NCI-H1417 treated with DMSO at 0.1 percent for 48 hours (cell line): ENCODE data around the gene AK6.
"Not testable (repeated sequence)": the region's sequence is repeated elsewhere in the genome, so short reads cannot be mapped to it uniquely, and the experiment has no call there.

Source experiments
- DNase-seq: peaks from one replicate; lab custom pipeline; 2025; lab: John Stamatoyannopoulos, UW

Gene AK6

DNA sequence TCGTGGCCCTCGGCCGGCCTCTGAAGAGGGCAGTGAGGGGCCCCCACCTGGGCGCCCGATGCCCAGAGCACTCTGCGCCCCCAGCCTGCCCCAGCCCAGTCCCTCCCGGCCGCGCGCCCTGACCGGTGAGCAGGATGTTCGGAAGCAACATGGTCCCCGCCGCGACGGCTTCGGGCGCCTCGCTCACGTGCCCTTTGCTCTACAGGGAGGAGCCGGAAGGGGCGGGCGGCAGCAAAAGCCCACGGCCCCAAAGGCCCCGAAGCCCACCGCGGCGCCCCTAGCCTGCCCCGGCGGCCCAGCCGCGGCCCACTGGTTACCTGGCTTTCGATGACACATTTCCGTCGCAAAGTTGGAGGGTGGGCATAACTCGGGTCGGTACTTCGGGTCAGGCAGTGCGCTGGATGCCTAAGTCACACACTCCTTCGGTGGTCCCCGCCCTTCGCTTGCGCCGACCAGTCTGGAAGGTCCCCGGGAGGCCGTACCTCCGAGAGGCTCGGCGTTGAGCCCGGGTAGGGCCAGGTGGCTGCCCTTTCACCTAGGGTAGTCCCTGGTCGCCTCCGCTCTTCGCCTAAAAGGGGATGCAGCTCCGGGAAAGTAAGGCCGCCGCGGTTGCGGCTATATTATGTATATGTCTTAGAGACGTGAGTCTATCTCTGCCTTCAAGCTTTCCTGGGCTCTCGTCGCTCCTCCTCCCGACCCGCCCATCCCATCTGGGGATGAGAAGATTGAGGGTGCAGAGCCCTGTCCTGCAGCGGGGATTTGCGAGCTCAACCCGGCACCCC is at the start of gene AK6, which contains the start of the genes RAD17 and TAF9:
Gene AK6, minus strand, starts transcription at position 181 of the 782 bp plus-strand sequence. Its CDS starts 30 bp downstream, at position 151.
Gene RAD17, plus strand, starts transcription at position 479 of the 782 bp plus-strand sequence. CDS start 2,391 bp downstream, outside the sequence.
Gene TAF9, minus strand, starts transcription at position 181 of the 782 bp plus-strand sequence. CDS start 3,783 bp downstream, outside the sequence.
- DNase-seq: peak; percentile 30

- DNase-seq: no peak
These were observed 49.2 kb upstream of the AK6 start for GRCh38 chr5:69418554-69418953.

DNA sequence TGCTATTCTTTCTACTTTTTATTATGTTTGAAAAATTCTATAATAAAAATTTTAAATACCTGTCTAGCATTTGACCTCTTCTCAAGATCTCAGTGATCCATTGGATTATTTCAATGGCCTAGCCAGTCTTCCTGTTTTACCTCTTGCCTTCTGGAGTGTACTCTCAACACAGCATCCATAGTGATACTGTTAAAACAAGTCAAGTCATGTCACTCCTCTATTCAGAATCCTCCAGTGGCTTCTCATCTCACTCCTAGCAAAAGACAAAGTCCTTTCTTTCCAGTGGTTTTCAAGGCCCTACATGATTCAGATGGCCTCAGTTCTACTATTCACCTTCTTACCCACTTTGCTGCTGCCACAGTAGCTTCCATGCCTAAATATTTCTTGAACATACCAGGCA is 47.4 kb upstream of the AK6 start:
- no peak for DNase-seq

DNA sequence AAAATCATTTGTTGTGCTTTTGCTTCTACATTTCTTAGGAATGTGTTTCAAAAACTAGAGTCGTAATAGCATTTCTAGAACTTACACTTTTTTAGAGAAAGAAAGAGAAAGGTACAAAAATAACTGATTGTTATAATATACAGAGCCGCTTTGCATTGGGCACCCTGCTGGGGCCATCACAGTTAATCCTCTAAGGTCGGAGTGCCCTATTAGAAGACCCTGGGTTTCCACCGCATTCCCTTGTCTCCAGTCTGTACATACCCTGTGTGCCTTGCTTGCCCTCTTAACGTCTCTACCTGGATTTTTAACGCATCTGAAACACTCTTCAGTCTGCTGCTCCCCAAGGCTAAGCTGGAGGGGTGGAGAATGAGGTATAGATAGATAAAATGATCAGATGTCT is 46.9 kb upstream of the AK6 start:
- DNase-seq: no peak

GRCh38 chr5:69415584-69415958 is 46.3 kb upstream of the AK6 start:
- DNase-seq: no peak

DNA sequence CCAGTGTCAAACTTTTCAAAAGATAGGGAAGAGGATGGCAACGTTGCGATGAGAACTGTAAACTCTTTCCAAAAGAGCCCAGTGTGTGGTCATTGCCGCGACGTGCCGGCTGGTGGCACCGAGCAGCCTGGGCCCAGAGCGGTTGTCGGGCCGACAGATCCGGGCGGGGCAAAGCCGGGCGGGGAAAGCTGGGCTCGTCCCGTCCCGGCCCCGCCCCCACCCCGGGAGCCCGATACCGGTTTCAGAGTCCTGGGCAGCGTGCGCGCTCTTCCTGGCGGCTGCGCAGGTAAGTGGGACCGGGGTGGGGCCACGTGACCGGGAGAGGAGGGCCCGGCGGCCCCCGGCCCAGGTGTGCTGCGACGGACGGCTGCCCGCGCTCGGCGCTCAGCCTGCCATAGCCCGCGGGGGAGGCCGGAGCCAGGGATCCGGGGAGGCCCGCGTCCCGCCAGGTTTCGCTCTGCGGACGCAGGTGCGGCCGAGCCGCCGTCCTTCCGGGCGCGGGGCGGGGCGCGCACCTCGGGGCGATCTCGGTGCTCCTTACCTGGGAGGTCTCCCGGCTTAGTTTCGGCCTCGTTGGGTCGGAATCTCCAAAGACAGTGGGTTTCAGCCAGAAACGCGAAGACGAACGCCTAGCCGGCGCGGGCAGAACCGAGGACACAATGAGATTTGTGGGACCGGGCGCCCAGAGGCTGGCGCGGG is 45.7 kb upstream of the AK6 start, which contains the start of gene MARVELD2:
Gene MARVELD2, plus strand, starts transcription at position 232 of the 699 bp plus-strand sequence. CDS start 4,270 bp downstream, outside the sequence.
- DNase-seq: no peak

- no peak for DNase-seq
These were observed 35.5 kb upstream of the AK6 start for GRCh38 chr5:69404659-69405330.

DNA sequence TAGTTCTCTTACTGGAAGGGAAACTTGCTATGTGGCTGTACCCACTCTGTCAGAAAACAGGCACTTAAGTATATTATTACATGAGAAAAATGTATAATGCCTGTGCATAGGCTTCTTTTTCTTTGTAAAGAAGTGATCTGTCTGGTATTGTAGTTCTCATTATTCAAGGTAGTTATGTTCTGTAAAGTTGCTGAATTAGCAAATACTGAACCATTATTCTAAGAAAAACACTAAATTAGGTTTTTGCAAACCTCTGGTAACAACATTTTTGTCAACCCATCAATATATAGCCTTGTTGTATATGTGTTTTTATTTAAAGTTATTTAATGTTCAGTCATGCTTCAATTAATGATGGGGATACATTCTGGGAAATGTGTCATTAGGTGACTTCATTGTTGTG is 9.1 kb upstream of the AK6 start:
- DNase-seq: no peak

- DNase-seq: no peak
These were observed 5.7 kb upstream of the AK6 start for GRCh38 chr5:69374911-69375446.

DNA sequence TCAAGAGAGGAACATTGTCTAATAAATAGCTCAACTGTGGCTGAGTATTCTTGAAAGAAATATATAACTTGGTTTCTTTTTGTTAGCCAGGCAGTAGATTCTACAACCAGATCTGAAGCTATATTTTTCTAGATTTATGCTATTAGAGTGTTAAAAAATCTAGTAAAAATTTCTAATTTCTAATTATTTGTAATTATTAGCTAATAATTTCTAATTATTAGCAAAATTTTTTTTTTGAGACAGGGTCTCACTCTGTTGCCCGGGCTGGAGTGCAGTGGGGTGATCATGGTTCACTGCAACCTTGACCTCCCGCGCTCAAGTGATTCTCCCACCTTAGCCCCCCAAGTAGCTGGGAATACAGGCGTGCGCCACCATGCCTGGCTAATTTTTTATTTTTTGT is 3.1 kb upstream of the AK6 start:
- DNase-seq: no peak

- DNase-seq: not testable (repeated sequence)
These were observed 1.0 kb upstream of the AK6 start for GRCh38 chr5:69370335-69370734.

GRCh38 chr5:69368458-69369339 is 621 bp downstream of the AK6 start:
- DNase-seq: no peak

DNA sequence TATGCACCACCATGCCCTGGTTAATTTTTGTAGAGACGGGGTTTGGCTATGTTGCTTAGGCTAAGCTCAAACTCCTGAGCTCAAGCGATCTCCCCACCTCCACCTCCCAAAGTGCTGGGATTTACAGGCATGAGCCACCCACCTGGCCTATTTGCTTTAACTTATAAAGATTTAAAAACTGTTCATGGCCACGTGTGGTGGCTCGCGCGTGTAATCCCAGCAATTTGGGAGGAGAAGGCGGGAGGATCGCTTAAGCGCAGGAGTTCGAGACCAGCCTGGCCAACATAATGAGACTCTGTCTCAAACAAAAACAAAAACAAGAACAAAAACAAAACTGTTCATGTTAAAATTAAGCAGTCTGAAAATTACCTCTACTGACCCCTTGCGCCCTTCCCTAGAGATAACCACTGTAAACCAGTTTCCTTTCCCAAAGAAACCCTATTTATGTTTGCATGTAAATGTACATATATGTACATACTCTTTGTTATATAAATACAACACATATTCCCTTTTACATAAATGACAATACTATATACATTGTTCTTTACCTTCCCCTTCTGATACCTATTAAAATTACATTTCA is 1.5 kb downstream of the AK6 start:
- no peak for DNase-seq

DNA sequence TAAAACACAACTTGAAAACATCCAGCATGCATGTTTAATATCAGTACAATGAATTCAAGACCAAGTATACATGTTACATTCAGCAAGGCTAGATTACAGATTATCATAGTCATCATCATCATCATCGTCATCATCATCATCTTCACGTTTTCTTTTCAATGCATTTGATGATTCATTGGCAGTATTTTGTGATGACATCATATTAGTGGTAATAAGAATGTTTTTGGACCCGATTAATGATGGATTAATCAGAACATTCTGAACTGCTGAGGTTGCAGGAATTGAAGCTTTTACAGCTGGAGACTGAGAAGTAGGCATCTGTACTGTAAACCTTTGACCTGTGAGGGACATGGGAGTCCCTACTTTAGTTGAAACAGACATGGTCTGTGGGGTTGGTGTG is 4.5 kb downstream of the AK6 start:
- DNase-seq: no peak

DNA sequence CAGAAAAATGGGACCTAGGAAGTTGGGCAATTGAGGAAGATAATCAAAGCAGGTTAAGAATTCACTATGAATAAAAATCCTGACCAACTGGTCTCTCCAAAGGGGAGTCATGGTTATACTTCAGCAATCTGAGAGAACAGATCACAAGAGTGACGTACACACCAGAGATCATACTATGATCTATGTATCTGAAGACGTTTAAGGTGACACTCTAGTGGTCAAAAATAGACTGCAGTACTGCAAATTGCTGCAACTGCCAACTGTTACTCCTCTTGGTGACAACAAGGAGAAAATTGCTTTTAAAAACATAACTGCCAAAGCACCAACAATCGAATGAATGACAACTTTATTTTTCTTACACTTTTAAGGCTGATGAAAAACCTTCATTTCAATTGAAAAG is 4.9 kb downstream of the AK6 start:
- DNase-seq: no peak

GRCh38 chr5:69360442-69360841 is 8.9 kb downstream of the AK6 start:
- no peak for DNase-seq

DNA sequence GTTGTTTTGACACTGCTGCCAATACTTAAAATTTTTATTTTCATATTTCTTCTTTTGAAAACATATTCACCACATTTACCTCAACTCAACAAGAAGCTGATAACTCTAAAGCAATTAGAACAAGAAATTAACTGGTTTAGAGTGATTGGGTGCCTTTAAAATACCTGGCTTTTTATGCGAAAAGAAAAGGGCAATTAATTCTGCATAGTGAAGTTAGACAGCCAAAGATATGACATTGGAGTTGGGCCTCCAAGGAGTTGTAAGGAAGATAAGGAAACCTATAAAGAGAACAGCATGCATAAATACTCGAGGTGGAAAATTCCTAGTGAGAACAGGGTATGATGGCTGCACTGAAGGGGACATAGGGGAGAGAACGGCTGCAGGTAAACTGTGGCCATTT is 9.6 kb downstream of the AK6 start:
- no peak for DNase-seq

DNA sequence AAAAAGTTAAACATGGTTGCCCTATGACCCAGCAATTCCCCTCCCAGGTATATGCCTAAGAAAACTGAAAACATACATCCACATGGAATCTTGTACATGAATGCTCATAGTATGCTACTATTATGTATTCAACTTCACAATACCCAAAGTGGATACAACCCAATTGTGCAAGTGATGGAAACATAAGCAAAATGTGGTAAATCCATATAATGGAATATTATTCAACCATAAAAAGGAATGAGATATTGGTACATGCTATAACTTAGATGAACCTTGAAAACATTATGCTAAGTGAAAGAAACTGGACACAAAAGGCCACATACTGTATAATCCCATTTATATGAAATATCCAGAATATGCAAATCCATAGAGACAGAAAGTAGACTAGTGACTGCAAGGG is 18.7 kb downstream of the AK6 start:
- no peak for DNase-seq

GRCh38 chr5:69343083-69343482 is 26.2 kb downstream of the AK6 start:
- DNase-seq: no peak

- no peak for DNase-seq
These were observed 27.7 kb downstream of the AK6 start for GRCh38 chr5:69341520-69342161.
